Measurements from ENCODE around the gene TARS1. TPM values are rescaled to one million over a fixed set of nuclear protein-coding genes. Genes with fewer than 3 reads are reported as not detected.
"Not testable (repeated sequence)": the region's sequence is repeated elsewhere in the genome, so short reads cannot be mapped to it uniquely, and the experiment has no call there.

The TARS1 gene
- polyA plus RNA-seq, 2 donors: 78.9 to 96.6 TPM

- H3K36me3 ChIP-seq (ENCODE audit: control insufficient read depth in 2 of 2, insufficient read depth in 2 of 2, low read length in 1 of 2): no peaks in the 10 kb centered on the region
- WGBS, 2 donors: 32 to 48% methylated on average over 1 of the region's 1 CpG
- no peaks in the 10 kb centered on the region for H3K9me3 ChIP-seq (ENCODE audit: control insufficient read depth in 2 of 2, insufficient read depth in 1 of 2, low read depth in 1 of 2, low read length in 1 of 2)
Measured at GRCh38 chr5:33494466-33494865, 53.7 kb downstream of the TARS1 start.

GRCh38 chr5:33501260-33501659 is 60.5 kb downstream of the TARS1 start:
- H3K27ac ChIP-seq (ENCODE audit: low read depth in 2 of 2, low read length in 1 of 2): no peak overlapping the region
- WGBS, 2 donors: 90 to 94% methylated on average over 4 of the region's 4 CpGs
- no peak overlapping the region for H3K4me3 ChIP-seq (ENCODE audit: low read depth in 1 of 2, low read length in 2 of 2)
- no peaks in the 10 kb centered on the region for H3K27me3 ChIP-seq (ENCODE audit: control insufficient read depth in 1 of 2, insufficient read depth in 2 of 2, low read length in 2 of 2)
- H3K9me3 ChIP-seq (ENCODE audit: control insufficient read depth in 2 of 2, insufficient read depth in 1 of 2, low read depth in 1 of 2, low read length in 1 of 2): no peaks in the 10 kb centered on the region
- no peaks in the 10 kb centered on the region for H3K4me1 ChIP-seq (ENCODE audit: control insufficient read depth in 2 of 2, insufficient read depth in 2 of 2, low read length in 1 of 2)
- no peaks in the 10 kb centered on the region for H3K36me3 ChIP-seq (ENCODE audit: control insufficient read depth in 2 of 2, insufficient read depth in 2 of 2, low read length in 1 of 2)

More at GRCh38 chr5:33494466-33494865, 53.7 kb downstream of the TARS1 start:
- H3K27ac ChIP-seq (ENCODE audit: low read depth in 2 of 2, low read length in 1 of 2): no peak overlapping the region
- H3K27me3 ChIP-seq (ENCODE audit: control insufficient read depth in 1 of 2, insufficient read depth in 2 of 2, low read length in 2 of 2): no peaks in the 10 kb centered on the region
- no peak overlapping the region for H3K4me3 ChIP-seq (ENCODE audit: low read depth in 1 of 2, low read length in 2 of 2)
- H3K4me1 ChIP-seq (ENCODE audit: control insufficient read depth in 2 of 2, insufficient read depth in 2 of 2, low read length in 1 of 2): no peaks in the 10 kb centered on the region

- H3K36me3 ChIP-seq (ENCODE audit: control insufficient read depth in 2 of 2, insufficient read depth in 2 of 2, low read length in 1 of 2): no peaks in the 10 kb centered on the region
- WGBS, 2 donors: 92 to 94% methylated on average over 21 to 27 of the region's 27 CpGs
- H3K4me3 ChIP-seq (ENCODE audit: low read depth in 1 of 2, low read length in 2 of 2): no peak overlapping the region
- H3K27ac ChIP-seq (ENCODE audit: low read depth in 2 of 2, low read length in 1 of 2): no peak overlapping the region
- no peaks in the 10 kb centered on the region for H3K27me3 ChIP-seq (ENCODE audit: control insufficient read depth in 1 of 2, insufficient read depth in 2 of 2, low read length in 2 of 2)
- H3K9me3 ChIP-seq (ENCODE audit: control insufficient read depth in 2 of 2, insufficient read depth in 1 of 2, low read depth in 1 of 2, low read length in 1 of 2): no peaks in the 10 kb centered on the region
- no peaks in the 10 kb centered on the region for H3K4me1 ChIP-seq (ENCODE audit: control insufficient read depth in 2 of 2, insufficient read depth in 2 of 2, low read length in 1 of 2)
Measured at GRCh38 chr5:33501899-33502298, 61.1 kb downstream of the TARS1 start.

- 75 to 88% methylated on average over 3 of the region's 3 CpGs for WGBS, 2 donors
- no peaks in the 10 kb centered on the region for H3K36me3 ChIP-seq (ENCODE audit: control insufficient read depth in 2 of 2, insufficient read depth in 2 of 2, low read length in 1 of 2)
- H3K4me1 ChIP-seq (ENCODE audit: control insufficient read depth in 2 of 2, insufficient read depth in 2 of 2, low read length in 1 of 2): no peaks in the 10 kb centered on the region
- H3K27ac ChIP-seq (ENCODE audit: low read depth in 2 of 2, low read length in 1 of 2): no peak overlapping the region
- H3K27me3 ChIP-seq (ENCODE audit: control insufficient read depth in 1 of 2, insufficient read depth in 2 of 2, low read length in 2 of 2): no peaks in the 10 kb centered on the region
- no peak overlapping the region for H3K4me3 ChIP-seq (ENCODE audit: low read depth in 1 of 2, low read length in 2 of 2)
- H3K9me3 ChIP-seq (ENCODE audit: control insufficient read depth in 2 of 2, insufficient read depth in 1 of 2, low read depth in 1 of 2, low read length in 1 of 2): no peaks in the 10 kb centered on the region
Measured at GRCh38 chr5:33504570-33504969, 63.8 kb downstream of the TARS1 start.

GRCh38 chr5:33507426-33507825 is 66.7 kb downstream of the TARS1 start:
- no peaks in the 10 kb centered on the region for H3K9me3 ChIP-seq (ENCODE audit: control insufficient read depth in 2 of 2, insufficient read depth in 1 of 2, low read depth in 1 of 2, low read length in 1 of 2)
- WGBS, 2 donors: 81 to 86% methylated on average over 4 of the region's 4 CpGs
- no peaks in the 10 kb centered on the region for H3K27me3 ChIP-seq (ENCODE audit: control insufficient read depth in 1 of 2, insufficient read depth in 2 of 2, low read length in 2 of 2)
- H3K36me3 ChIP-seq (ENCODE audit: control insufficient read depth in 2 of 2, insufficient read depth in 2 of 2, low read length in 1 of 2): no peaks in the 10 kb centered on the region
- no peaks in the 10 kb centered on the region for H3K4me1 ChIP-seq (ENCODE audit: control insufficient read depth in 2 of 2, insufficient read depth in 2 of 2, low read length in 1 of 2)
- no peak overlapping the region for H3K27ac ChIP-seq (ENCODE audit: low read depth in 2 of 2, low read length in 1 of 2)
- H3K4me3 ChIP-seq (ENCODE audit: low read depth in 1 of 2, low read length in 2 of 2): no peak overlapping the region

GRCh38 chr5:33509036-33509435 is 68.3 kb downstream of the TARS1 start:
- H3K4me3 ChIP-seq (ENCODE audit: low read depth in 1 of 2, low read length in 2 of 2): no peak overlapping the region
- 77 to 86% methylated on average over 3 of the region's 3 CpGs for WGBS, 2 donors

GRCh38 chr5:33513462-33514185 is 72.9 kb downstream of the TARS1 start:
- Histone ChIP-seq H3K4me3 (ENCODE audit: low read depth in 1 of 2, low read length in 2 of 2) (no peak overlapping the region), H3K4me1 (ENCODE audit: control insufficient read depth in 2 of 2, insufficient read depth in 2 of 2, low read length in 1 of 2) (no peaks in the 10 kb centered on the region), H3K27ac (ENCODE audit: low read depth in 2 of 2, low read length in 1 of 2) (no peak overlapping the region), H3K27me3 (ENCODE audit: control insufficient read depth in 1 of 2, insufficient read depth in 2 of 2, low read length in 2 of 2) (no peaks in the 10 kb centered on the region), H3K36me3 (ENCODE audit: control insufficient read depth in 2 of 2, insufficient read depth in 2 of 2, low read length in 1 of 2) (no peaks in the 10 kb centered on the region), H3K9me3 (ENCODE audit: control insufficient read depth in 2 of 2, insufficient read depth in 1 of 2, low read depth in 1 of 2, low read length in 1 of 2) (no peaks in the 10 kb centered on the region)
- 65 to 81% methylated on average over 3 of the region's 3 CpGs for WGBS, 2 donors

More at GRCh38 chr5:33509036-33509435, 68.3 kb downstream of the TARS1 start:
- no peaks in the 10 kb centered on the region for H3K27me3 ChIP-seq (ENCODE audit: control insufficient read depth in 1 of 2, insufficient read depth in 2 of 2, low read length in 2 of 2)
- no peaks in the 10 kb centered on the region for H3K36me3 ChIP-seq (ENCODE audit: control insufficient read depth in 2 of 2, insufficient read depth in 2 of 2, low read length in 1 of 2)
- no peaks in the 10 kb centered on the region for H3K4me1 ChIP-seq (ENCODE audit: control insufficient read depth in 2 of 2, insufficient read depth in 2 of 2, low read length in 1 of 2)
- H3K9me3 ChIP-seq (ENCODE audit: control insufficient read depth in 2 of 2, insufficient read depth in 1 of 2, low read depth in 1 of 2, low read length in 1 of 2): no peaks in the 10 kb centered on the region
- no peak overlapping the region for H3K27ac ChIP-seq (ENCODE audit: low read depth in 2 of 2, low read length in 1 of 2)

- H3K4me3 ChIP-seq (ENCODE audit: low read depth in 1 of 2, low read length in 2 of 2); H3K4me1 ChIP-seq (ENCODE audit: control insufficient read depth in 2 of 2, insufficient read depth in 2 of 2, low read length in 1 of 2); H3K27ac ChIP-seq (ENCODE audit: low read depth in 2 of 2, low read length in 1 of 2); H3K27me3 ChIP-seq (ENCODE audit: control insufficient read depth in 1 of 2, insufficient read depth in 2 of 2, low read length in 2 of 2); H3K36me3 ChIP-seq (ENCODE audit: control insufficient read depth in 2 of 2, insufficient read depth in 2 of 2, low read length in 1 of 2); H3K9me3 ChIP-seq (ENCODE audit: control insufficient read depth in 2 of 2, insufficient read depth in 1 of 2, low read depth in 1 of 2, low read length in 1 of 2): not testable (repeated sequence)
- 97% methylated on average over 17 to 32 of the region's 32 CpGs for WGBS, 2 donors
Measured at GRCh38 chr5:33515366-33515765, 74.6 kb downstream of the TARS1 start.

GRCh38 chr5:33516421-33516820 is 75.7 kb downstream of the TARS1 start:
- Histone ChIP-seq H3K9me3 (ENCODE audit: control insufficient read depth in 2 of 2, insufficient read depth in 1 of 2, low read depth in 1 of 2, low read length in 1 of 2) (no peaks in the 10 kb centered on the region), H3K4me1 (ENCODE audit: control insufficient read depth in 2 of 2, insufficient read depth in 2 of 2, low read length in 1 of 2) (no peaks in the 10 kb centered on the region), H3K36me3 (ENCODE audit: control insufficient read depth in 2 of 2, insufficient read depth in 2 of 2, low read length in 1 of 2) (no peaks in the 10 kb centered on the region), H3K27ac (ENCODE audit: low read depth in 2 of 2, low read length in 1 of 2) (no peak overlapping the region), H3K4me3 (ENCODE audit: low read depth in 1 of 2, low read length in 2 of 2) (no peak overlapping the region), H3K27me3 (ENCODE audit: control insufficient read depth in 1 of 2, insufficient read depth in 2 of 2, low read length in 2 of 2) (no peaks in the 10 kb centered on the region)
- WGBS, 2 donors: 48 to 70% methylated on average over 2 of the region's 2 CpGs

Data from esophagus (tissue), 2 donors.